GM18858 (cell line): ENCODE results near the gene C13orf46.

Experiments used
- ATAC-seq: cut with Tn5 transposase; IDR thresholded peaks from one replicate; pipeline ENCODE4 v1.9.1; 2021; ENCODE audit not compliant: unreplicated experiment

C13orf46 gene

GRCh38 chr13:113941571-113942191 is 32.2 kb downstream of the C13orf46 start:
- no peak for ATAC-seq

- ATAC-seq = no peak
Measured at GRCh38 chr13:113939944-113940297, 34.0 kb downstream of the C13orf46 start.

- ATAC-seq = no peak
Measured at GRCh38 chr13:113939129-113939943, 34.5 kb downstream of the C13orf46 start.

GRCh38 chr13:113938716-113939115 is 35.2 kb downstream of the C13orf46 start:
- no peak for ATAC-seq

- ATAC-seq = no peak
Measured at GRCh38 chr13:113938246-113938645, 35.6 kb downstream of the C13orf46 start.

- no peak for ATAC-seq
Measured at GRCh38 chr13:113937527-113938180, 36.2 kb downstream of the C13orf46 start.

GRCh38 chr13:113937073-113937472 is 36.8 kb downstream of the C13orf46 start:
- ATAC-seq = no peak

- no peak for ATAC-seq
Measured at GRCh38 chr13:113936166-113936965, 37.5 kb downstream of the C13orf46 start.

GRCh38 chr13:113935001-113935844 is 38.7 kb downstream of the C13orf46 start:
- no peak for ATAC-seq

- ATAC-seq = no peak
Measured at GRCh38 chr13:113934576-113934975, 39.3 kb downstream of the C13orf46 start.

GRCh38 chr13:113933901-113934300 is 40.0 kb downstream of the C13orf46 start:
- ATAC-seq = no peak

- ATAC-seq = no peak
Measured at GRCh38 chr13:113931841-113932459, 41.9 kb downstream of the C13orf46 start.

GRCh38 chr13:113930671-113931637 is 42.9 kb downstream of the C13orf46 start:
- ATAC-seq = no peak

GRCh38 chr13:113929628-113930615 is 44.0 kb downstream of the C13orf46 start:
- ATAC-seq = no peak

- ATAC-seq = no peak
Measured at GRCh38 chr13:113928685-113929627, 44.9 kb downstream of the C13orf46 start.
